ENCODE results near the gene MC5R. TPM values are rescaled to one million over a fixed set of nuclear protein-coding genes. Genes with fewer than 3 reads are reported as not detected.

MC5R gene
- total RNA-seq, 4 donors from 2014 or later: not detected

DNA sequence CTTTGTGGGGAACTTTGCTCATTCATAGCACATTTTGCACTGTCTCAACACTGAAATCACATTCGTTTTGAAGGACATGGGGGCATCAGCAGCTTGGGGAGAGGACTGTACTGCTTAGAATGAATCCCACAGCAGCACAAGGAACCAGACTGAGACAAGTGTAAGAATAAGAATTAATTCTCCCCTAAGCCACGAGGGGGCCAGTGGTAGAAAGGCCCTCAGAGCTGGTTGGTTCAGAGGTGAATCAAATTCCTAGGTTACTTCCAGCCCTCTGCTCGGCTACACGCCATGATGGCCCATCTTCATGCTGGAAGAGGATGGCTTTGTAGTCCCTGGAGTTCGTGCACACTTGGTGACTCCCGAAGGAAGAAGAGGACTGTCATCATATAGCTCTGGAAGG is 12.0 kb upstream of the MC5R start:
- TF ChIP-seq, protein P1, sequence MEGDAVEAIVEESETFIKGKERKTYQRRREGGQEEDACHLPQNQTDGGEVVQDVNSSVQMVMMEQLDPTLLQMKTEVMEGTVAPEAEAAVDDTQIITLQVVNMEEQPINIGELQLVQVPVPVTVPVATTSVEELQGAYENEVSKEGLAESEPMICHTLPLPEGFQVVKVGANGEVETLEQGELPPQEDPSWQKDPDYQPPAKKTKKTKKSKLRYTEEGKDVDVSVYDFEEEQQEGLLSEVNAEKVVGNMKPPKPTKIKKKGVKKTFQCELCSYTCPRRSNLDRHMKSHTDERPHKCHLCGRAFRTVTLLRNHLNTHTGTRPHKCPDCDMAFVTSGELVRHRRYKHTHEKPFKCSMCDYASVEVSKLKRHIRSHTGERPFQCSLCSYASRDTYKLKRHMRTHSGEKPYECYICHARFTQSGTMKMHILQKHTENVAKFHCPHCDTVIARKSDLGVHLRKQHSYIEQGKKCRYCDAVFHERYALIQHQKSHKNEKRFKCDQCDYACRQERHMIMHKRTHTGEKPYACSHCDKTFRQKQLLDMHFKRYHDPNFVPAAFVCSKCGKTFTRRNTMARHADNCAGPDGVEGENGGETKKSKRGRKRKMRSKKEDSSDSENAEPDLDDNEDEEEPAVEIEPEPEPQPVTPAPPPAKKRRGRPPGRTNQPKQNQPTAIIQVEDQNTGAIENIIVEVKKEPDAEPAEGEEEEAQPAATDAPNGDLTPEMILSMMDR (IDR thresholded peaks at IDR 0.05; ENCODE audit: low read depth): no peak

DNA sequence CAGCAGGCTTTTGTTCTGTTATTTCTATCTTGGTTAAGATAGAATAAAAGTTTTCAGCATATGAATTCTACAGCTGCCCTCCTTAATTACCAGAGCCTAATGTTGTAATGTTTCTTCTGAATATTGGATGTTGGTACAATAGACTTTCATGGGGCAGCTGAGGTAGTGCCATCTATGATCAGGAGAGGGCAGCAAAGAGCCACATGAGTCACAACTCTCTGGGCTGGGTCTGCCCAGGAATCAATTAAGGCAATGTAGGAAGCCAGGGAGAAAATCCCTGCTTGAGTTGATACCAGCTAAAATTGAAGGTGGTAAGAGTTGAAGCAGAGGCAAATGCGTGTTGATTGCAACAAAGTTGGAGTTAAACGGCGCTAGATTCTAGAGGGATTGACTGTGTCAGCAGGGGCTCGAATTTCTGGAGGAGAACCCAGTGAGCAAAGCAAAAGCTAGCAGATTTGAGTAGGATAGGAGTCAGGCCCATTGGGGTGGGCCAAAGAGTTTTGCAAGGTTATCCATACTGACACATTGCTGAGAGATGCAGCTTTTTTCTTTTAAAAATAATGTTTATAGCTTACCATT is 10.6 kb upstream of the MC5R start:
- TF ChIP-seq, protein P1 (IDR thresholded peaks at IDR 0.05; ENCODE audit: low read depth): no peak

DNA sequence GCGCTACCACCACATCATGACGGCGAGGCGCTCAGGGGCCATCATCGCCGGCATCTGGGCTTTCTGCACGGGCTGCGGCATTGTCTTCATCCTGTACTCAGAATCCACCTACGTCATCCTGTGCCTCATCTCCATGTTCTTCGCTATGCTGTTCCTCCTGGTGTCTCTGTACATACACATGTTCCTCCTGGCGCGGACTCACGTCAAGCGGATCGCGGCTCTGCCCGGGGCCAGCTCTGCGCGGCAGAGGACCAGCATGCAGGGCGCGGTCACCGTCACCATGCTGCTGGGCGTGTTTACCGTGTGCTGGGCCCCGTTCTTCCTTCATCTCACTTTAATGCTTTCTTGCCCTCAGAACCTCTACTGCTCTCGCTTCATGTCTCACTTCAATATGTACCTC is 2.3 kb downstream of the MC5R start:
- TF ChIP-seq, protein P1 (IDR thresholded peaks at IDR 0.05; ENCODE audit: low read depth): no peak

DNA sequence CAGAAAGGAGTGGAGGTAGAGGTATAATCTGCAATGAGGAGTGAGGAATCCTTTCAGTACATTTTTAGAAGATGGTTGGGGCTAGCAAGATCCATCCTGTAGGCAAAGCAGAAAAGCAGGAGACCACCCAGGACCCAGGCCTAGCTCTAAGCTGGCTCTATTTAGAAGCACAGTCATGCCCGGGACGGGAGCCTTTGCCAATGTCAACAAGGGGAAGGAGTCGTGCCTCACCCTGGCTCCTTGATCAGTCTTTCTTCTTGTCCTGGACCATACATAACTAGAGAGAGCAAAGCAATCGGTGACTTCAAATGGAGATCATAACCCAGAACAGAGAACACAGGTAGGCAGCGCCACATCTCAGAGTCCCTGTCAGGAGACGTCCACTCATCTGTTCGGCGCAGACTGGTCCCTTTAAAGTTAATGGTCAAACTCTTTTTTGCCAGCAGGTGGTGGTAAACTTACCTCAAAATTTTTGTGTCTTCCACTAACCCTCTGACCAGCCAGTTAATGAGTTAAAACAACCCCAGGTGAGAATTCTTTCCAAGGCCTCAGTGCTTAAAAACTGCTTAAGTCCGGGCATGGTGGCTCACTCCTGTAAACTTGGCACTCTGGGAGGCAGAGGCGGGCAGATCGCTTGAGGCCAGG is 8.0 kb downstream of the MC5R start:
- TF ChIP-seq, protein P1 (IDR thresholded peaks at IDR 0.05; ENCODE audit: low read depth): no peak

DNA sequence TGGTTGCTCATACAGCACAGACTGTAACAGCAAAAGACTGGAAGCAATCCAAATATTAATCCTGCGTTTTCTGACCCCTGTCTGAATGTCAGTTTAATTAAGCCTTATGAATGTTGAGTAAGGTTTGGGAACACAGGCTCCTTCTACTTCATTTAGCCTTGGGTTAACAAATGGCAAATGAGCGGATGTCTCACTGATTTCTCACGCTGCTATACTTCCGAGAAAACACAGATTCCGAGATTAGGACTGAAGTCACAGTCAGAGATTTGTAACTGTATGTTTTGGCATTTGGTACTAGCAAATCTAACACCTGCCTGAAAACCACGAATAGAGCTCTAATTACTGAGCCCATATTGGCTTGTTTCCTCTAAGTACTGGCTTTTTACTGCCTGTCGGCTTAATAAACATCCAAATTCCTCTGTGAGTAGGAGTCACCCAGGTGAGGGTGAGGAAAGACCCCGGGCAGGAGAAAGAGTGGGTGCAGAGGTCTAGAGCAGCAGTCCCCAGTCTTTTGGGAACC is 10.6 kb downstream of the MC5R start:
- TF ChIP-seq, protein P1 (IDR thresholded peaks at IDR 0.05; ENCODE audit: low read depth): no peak

DNA sequence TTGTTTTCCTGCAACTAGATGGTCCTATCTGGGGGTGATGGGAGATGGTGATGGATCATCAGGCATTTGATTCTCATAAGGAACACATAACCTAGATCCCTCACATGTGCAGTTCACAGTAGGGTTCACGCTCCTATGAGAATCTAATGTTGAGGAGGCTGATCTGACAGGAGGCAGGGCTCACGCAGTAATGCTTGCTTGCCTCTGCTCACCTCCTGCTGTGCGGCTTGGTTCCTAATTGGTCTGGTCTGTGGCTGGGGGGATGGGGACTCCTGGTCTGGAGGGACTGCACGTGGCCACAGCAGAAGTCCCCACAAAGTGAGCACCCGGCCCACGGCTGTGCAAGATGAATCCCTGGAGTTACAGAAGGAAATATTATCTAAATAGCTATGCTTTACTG is 11.3 kb downstream of the MC5R start:
- TF ChIP-seq, protein P1 (IDR thresholded peaks at IDR 0.05; ENCODE audit: low read depth): no peak

DNA sequence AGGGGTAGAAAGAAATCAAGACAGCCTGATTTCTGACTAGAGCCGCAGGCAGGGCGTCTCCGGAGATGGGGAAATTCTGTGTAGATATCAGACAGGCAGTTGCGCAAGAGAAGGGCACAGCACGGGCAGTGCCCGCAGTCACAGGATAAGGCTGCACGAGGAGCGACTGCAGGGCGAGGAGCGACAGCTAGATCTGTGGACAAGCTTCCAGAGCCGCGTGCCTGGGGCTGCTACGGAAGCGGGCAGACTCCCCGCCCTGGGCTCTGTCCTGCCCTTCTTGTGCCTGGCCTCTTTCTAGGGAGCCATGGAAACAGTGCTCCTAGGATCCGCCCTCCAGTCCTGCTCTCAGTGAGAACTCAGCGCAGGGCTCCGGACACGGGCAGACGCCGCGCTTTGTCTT is 12.6 kb downstream of the MC5R start:
- TF ChIP-seq, protein P1 (IDR thresholded peaks at IDR 0.05; ENCODE audit: low read depth): no peak
